Smooth muscle cell (in vitro differentiated cells): ENCODE measurements around the gene PRM3. TPM values are rescaled to one million over a fixed set of nuclear protein-coding genes. Genes with fewer than 3 reads are reported as not detected.

Source experiments
- DNase-seq: peaks from one replicate; lab custom pipeline; 2025; ENCODE audit not compliant: unreplicated experiment; lab: John Stamatoyannopoulos, UW
- H2AFZ ChIP-seq: fragments of 200-600 bp; sonication (generic); 2 replicates; pipeline ENCODE4 v1.6.0; 2016; ENCODE audit warnings: antibody characterized with exemption, low read depth, mild to moderate bottlenecking
- H3F3A ChIP-seq: fragments of 200-600 bp; sonication (generic); 2 replicates; pipeline ENCODE4 v1.6.0; 2017; ENCODE audit warnings: antibody characterized with exemption, low read depth
- H3K27ac ChIP-seq: fragments of 200-600 bp; sonication (generic); 2 replicates; pipeline ENCODE4 v1.5.1; 2016; ENCODE audit warnings: low read depth, mild to moderate bottlenecking
- H3K27me3 ChIP-seq: fragments of 200-600 bp; sonication (generic); 2 replicates; pipeline ENCODE4 v1.6.1; 2016; ENCODE audit warnings: low read depth, mild to moderate bottlenecking
- H3K36me3 ChIP-seq: fragments of 200-600 bp; sonication (generic); 2 replicates; pipeline ENCODE4 v1.5.1; 2016; ENCODE audit warnings: low read depth
- H3K4me1 ChIP-seq: fragments of 200-600 bp; sonication (generic); 2 replicates; pipeline ENCODE4 v1.5.1; 2016; ENCODE audit warnings: low read depth
- H3K4me2 ChIP-seq: fragments of 200-600 bp; sonication (generic); 2 replicates; pipeline ENCODE4 v1.6.0; 2016; ENCODE audit warnings: mild to moderate bottlenecking
- H3K4me3 ChIP-seq: fragments of 200-600 bp; sonication (generic); 2 replicates; pipeline ENCODE4 v1.5.1; 2016; ENCODE audit warnings: mild to moderate bottlenecking
- H3K79me2 ChIP-seq: fragments of 200-600 bp; sonication (generic); 2 replicates; pipeline ENCODE4 v1.6.0; 2016; ENCODE audit warnings: low read depth, mild to moderate bottlenecking
- H3K9ac ChIP-seq: fragments of 200-600 bp; sonication (generic); 2 replicates; pipeline ENCODE4 v1.6.0; 2016; ENCODE audit warnings: low read depth
- H3K9me3 ChIP-seq: fragments of 200-600 bp; sonication (generic); replicated peaks from 2 replicates; pipeline ENCODE4 v1.5.1; 2016; ENCODE audit warnings: low read depth
- H4K20me1 ChIP-seq: fragments of 200-600 bp; sonication (generic); 2 replicates; pipeline ENCODE4 v1.6.0; 2016; ENCODE audit warnings: low read depth
- CTCF ChIP-seq: fragments of 200-600 bp; sonication (generic); IDR thresholded peaks from 2 replicates; pipeline ENCODE4 v1.5.1; 2017; ENCODE audit warnings: borderline replicate concordance, mild to moderate bottlenecking, antibody characterized with exemption; ENCODE audit not compliant: insufficient read depth, poor library complexity, severe bottlenecking
- WGBS: methylation state at CpG from one replicate; pipeline ENCODE4 v1.1.7; 2016; ENCODE audit warnings: low lambda C conversion rate; 5-methylcytosine and 5-hydroxymethylcytosine counted together
- polyA plus RNA-seq: library from polyadenylated mRNA; unstranded; fragments of >200 nt; fragmentation: Nextera tagmentation; extraction: Ambion mirVana; gene quantifications from 2 replicates; pipeline ENCODE4 v1.2.1, GENCODE V29; 2016
- total RNA-seq: library from RNA; depleted of rRNA; stranded (reverse); fragments of >200 nt; gene quantifications from 2 replicates; pipeline ENCODE4 v1.2.3, GENCODE V29; 2014

PRM3 gene
- total and polyA plus RNA-seq, 2 experiments from 2014 or later: not detected

GRCh38 chr16:11310997-11311561 is 37.6 kb upstream of the PRM3 start:
- Histone ChIP-seq H3K4me1 (peaks cover 16% of the 10 kb centered on the region), H3K4me2 (no peak overlapping the region), H3K79me2 (no peaks in the 10 kb centered on the region), H3K36me3 (no peaks in the 10 kb centered on the region), H3F3A (no peaks in the 10 kb centered on the region), H4K20me1 (no peaks in the 10 kb centered on the region), H2AFZ (no peak overlapping the region), H3K4me3 (no peak overlapping the region), H3K27me3 (no peaks in the 10 kb centered on the region), H3K9ac (peak overlapping the region; percentile 25), H3K27ac (peak overlapping the region; percentile 29), H3K9me3 (no peaks in the 10 kb centered on the region)
- WGBS: 78% methylated on average over 9 of the region's 10 CpGs
- no peak for TF ChIP-seq CTCF
- DNase-seq: no peak

GRCh38 chr16:11310634-11310977 is 37.2 kb upstream of the PRM3 start:
- DNase-seq: no peak
- Histone ChIP-seq H3K27me3 (no peaks in the 10 kb centered on the region), H3K79me2 (no peaks in the 10 kb centered on the region), H3K27ac (peak overlapping the region; percentile 29), H3K4me2 (no peak overlapping the region), H3K9me3 (no peaks in the 10 kb centered on the region), H3K4me1 (peaks cover 11% of the 10 kb centered on the region), H3K9ac (no peak overlapping the region), H3K36me3 (no peaks in the 10 kb centered on the region), H3K4me3 (no peak overlapping the region), H3F3A (no peaks in the 10 kb centered on the region), H2AFZ (no peak overlapping the region), H4K20me1 (no peaks in the 10 kb centered on the region)
- no peak for TF ChIP-seq CTCF
- WGBS: 98% methylated on average over 3 of the region's 3 CpGs

GRCh38 chr16:11309895-11310633 is 36.6 kb upstream of the PRM3 start:
- no peak for TF ChIP-seq CTCF
- H3K4me1 ChIP-seq: peaks cover 8% of the 10 kb centered on the region
- H3K4me2 ChIP-seq: peak overlapping the region; percentile 6
- DNase-seq: no peak
- no peak overlapping the region for H2AFZ ChIP-seq
- no peaks in the 10 kb centered on the region for H3F3A ChIP-seq
- no peaks in the 10 kb centered on the region for H3K9me3 ChIP-seq
- WGBS: 68% methylated on average over 9 of the region's 9 CpGs
- no peak overlapping the region for H3K4me3 ChIP-seq
- no peak overlapping the region for H3K9ac ChIP-seq
- no peaks in the 10 kb centered on the region for H3K79me2 ChIP-seq
- no peaks in the 10 kb centered on the region for H3K36me3 ChIP-seq
- no peaks in the 10 kb centered on the region for H3K27me3 ChIP-seq
- H4K20me1 ChIP-seq: no peaks in the 10 kb centered on the region
- no peak overlapping the region for H3K27ac ChIP-seq
